Measurements from ENCODE around the gene SPEM1.

DNA sequence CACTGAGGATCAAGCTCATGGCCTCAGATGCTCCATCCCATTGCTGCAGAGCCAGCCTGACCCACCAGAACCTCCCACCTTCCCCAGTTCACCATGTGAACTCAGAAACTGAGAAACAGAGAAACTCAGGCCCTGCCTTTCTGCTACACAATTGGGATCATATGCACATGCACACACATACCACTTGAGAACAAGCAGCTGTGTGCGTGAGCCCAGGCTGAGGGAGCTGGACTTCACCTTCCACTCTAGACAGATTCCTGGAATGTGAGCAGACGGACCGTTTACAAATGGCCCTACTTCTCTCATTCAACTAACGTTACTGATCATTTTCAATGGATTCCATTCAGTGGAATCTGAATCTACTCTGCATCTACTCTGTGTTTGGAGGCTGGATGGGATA, 3.6 kb downstream of the SPEM1 start:
- TF ChIP-seq, protein P1, sequence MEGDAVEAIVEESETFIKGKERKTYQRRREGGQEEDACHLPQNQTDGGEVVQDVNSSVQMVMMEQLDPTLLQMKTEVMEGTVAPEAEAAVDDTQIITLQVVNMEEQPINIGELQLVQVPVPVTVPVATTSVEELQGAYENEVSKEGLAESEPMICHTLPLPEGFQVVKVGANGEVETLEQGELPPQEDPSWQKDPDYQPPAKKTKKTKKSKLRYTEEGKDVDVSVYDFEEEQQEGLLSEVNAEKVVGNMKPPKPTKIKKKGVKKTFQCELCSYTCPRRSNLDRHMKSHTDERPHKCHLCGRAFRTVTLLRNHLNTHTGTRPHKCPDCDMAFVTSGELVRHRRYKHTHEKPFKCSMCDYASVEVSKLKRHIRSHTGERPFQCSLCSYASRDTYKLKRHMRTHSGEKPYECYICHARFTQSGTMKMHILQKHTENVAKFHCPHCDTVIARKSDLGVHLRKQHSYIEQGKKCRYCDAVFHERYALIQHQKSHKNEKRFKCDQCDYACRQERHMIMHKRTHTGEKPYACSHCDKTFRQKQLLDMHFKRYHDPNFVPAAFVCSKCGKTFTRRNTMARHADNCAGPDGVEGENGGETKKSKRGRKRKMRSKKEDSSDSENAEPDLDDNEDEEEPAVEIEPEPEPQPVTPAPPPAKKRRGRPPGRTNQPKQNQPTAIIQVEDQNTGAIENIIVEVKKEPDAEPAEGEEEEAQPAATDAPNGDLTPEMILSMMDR (IDR thresholded peaks at IDR 0.05), result no peak
- TF ChIP-seq POLR2AphosphoS5 (IDR thresholded peaks at IDR 0.05), result no peak
